HG02763 (cell line): ENCODE data around the gene FAM124B.
"Not testable (repeated sequence)": the region's sequence is repeated elsewhere in the genome, so short reads cannot be mapped to it uniquely, and the experiment has no call there.

ENCODE experiments used
- ATAC-seq: cut with Tn5 transposase; IDR thresholded peaks from one replicate; pipeline ENCODE4 v1.9.1; 2021; ENCODE audit warnings: mild to moderate bottlenecking, moderate library complexity; ENCODE audit not compliant: unreplicated experiment

FAM124B gene

GRCh38 chr2:224413381-224413780, 11.5 kb upstream of the FAM124B start:
- ATAC-seq = no peak

- no peak for ATAC-seq
Measured at GRCh38 chr2:224412141-224413015, 10.5 kb upstream of the FAM124B start.

GRCh38 chr2:224410946-224411561, 9.1 kb upstream of the FAM124B start:
- ATAC-seq = no peak

- no peak for ATAC-seq
Measured at GRCh38 chr2:224408676-224409075, 6.8 kb upstream of the FAM124B start.

GRCh38 chr2:224407241-224407701, 5.4 kb upstream of the FAM124B start:
- no peak for ATAC-seq

GRCh38 chr2:224405841-224406370, 4.0 kb upstream of the FAM124B start:
- no peak for ATAC-seq

GRCh38 chr2:224405412-224405811, 3.5 kb upstream of the FAM124B start:
- ATAC-seq = no peak

- ATAC-seq = no peak
Measured at GRCh38 chr2:224404796-224405195, 2.9 kb upstream of the FAM124B start.

- no peak for ATAC-seq
Measured at GRCh38 chr2:224403657-224404056, 1.8 kb upstream of the FAM124B start.

GRCh38 chr2:224400886-224401632, 848 bp downstream of the FAM124B start:
- ATAC-seq = no peak

GRCh38 chr2:224400174-224400810, 1.6 kb downstream of the FAM124B start:
- ATAC-seq = no peak

- ATAC-seq = no peak
Measured at GRCh38 chr2:224398289-224398688, 3.6 kb downstream of the FAM124B start.

GRCh38 chr2:224397100-224397499, 4.8 kb downstream of the FAM124B start:
- ATAC-seq = not testable (repeated sequence)

GRCh38 chr2:224395620-224396390, 6.1 kb downstream of the FAM124B start:
- no peak for ATAC-seq

- no peak for ATAC-seq
Measured at GRCh38 chr2:224393157-224393872, 8.6 kb downstream of the FAM124B start.

GRCh38 chr2:224392545-224392944, 9.4 kb downstream of the FAM124B start:
- ATAC-seq = no peak

- ATAC-seq = no peak
Measured at GRCh38 chr2:224389317-224389716, 12.6 kb downstream of the FAM124B start.

GRCh38 chr2:224386876-224387275, 15.0 kb downstream of the FAM124B start:
- no peak for ATAC-seq

- no peak for ATAC-seq
Measured at GRCh38 chr2:224382973-224383555, 18.8 kb downstream of the FAM124B start.
